Uterus (tissue), 2 donors: Measurements from ENCODE around the gene UNC79.

ENCODE experiments used
- CTCF ChIP-seq, 4 experiments: fragments of 200-600 bp in 2 of 4; fragments of 450-650 bp in 2 of 4; sonication (generic) in 2 of 4; IDR thresholded peaks; one replicate each; pipeline ENCODE4 v1.5.1; 2016 to 2019; ENCODE audit warnings: antibody characterized with exemption in 4 of 4, mild to moderate bottlenecking in 2 of 4, moderate library complexity in 1 of 4
- POLR2A ChIP-seq, 2 donors: fragments of 450-650 bp; IDR thresholded peaks; one replicate each; pipeline ENCODE4 v1.6.1; 2016; ENCODE audit warnings: antibody characterized with exemption in 2 of 2, mild to moderate bottlenecking in 1 of 2, moderate library complexity in 1 of 2

GRCh38 chr14:93402951-93403350, 27.8 kb upstream of the UNC79 start:
- TF ChIP-seq POLR2A (IDR thresholded peaks at IDR 0.05) (no peak), CTCF (IDR thresholded peaks at IDR 0.05) (no peak)
